ENCODE data around the gene NT5C1B.

- TF ChIP-seq CTCF (IDR thresholded peaks at IDR 0.05), result peak; percentile 84 to 91 (median 85)
- TF ChIP-seq POLR2A (IDR thresholded peaks at IDR 0.05), result no peak
Observed at GRCh38 chr2:18520451-18521425, 68.6 kb downstream of the NT5C1B start.

Measured in testis (tissue), 2 donors.